UCSD-AML1 (cell line): ENCODE results near the gene USP28.
"Not testable (repeated sequence)": the region's sequence is repeated elsewhere in the genome, so short reads cannot be mapped to it uniquely, and the experiment has no call there.

Experiments
- DNase-seq: peaks from one replicate; lab custom pipeline; 2025; ENCODE audit not compliant: unreplicated experiment; lab: John Stamatoyannopoulos, UW

USP28 gene

DNA sequence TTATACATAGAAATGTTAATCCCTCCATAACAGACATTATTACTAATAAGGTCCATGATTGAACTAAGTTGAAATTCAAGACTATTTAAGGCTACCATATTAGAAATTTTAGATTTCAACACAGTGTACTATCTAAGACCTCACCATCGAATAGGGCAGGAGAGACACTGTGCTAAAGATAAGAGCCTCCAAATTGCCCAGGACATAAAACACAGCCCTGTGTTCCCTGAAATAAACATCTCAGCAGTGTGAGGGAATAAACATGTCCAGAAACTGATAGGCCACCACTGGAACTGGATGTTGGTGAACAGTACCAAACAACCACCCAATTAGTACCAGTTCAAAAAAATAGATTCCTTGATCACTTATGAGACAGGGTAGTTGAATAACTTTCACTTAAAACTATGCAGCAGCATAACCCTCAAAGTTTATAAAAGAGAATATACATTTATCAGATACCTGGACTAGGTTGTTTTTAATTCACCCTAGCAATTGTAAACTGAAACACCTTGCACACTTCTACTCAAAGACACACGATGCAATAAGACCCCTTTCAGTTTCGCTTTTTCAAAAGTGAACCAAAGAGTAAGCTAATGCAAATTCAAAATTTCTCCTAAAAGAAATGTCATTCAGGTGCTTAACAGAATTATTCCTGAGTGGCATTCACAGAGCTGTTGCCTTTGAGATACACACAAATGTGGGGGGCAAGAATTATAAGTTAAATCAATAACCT is 34.3 kb downstream of the USP28 start:
- DNase-seq: no peak

DNA sequence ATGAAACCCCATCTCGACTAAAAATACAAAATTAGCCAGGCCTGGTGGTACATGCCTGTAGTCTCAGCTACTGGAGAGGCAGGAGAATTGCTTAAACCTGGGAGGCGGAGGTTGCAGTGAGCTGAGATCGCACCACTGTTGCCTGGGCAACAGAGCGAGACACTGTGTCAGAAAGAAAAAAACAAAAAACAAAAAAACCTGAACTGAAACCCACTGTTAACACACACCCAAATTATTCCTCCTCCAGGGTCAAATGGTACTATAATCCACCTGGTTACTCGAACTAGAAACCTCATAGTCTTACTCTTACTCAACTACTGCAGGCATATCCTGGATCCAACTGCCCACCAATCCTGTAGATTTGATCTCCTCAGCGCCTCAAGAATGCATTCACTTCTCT is 35.5 kb downstream of the USP28 start:
- DNase-seq: no peak

DNA sequence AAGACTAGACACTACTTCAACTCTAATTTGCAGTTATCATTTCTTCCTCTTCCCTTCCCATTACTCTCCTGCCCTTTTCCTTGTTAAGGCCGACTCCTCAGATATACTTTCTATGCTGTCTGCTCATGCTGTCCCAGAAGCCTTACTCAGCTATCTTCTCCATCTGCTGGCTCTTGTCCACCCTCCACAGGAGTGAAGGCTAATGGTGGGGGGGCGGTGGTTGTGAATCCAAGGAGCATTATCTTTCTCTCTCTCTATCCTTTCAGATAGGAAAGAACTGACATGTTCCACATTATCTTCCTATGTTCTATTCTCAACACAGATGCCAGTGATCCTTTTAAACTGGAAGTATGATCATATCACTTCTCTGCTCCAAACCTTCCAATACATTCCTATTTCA is 37.4 kb downstream of the USP28 start:
- DNase-seq: no peak

DNA sequence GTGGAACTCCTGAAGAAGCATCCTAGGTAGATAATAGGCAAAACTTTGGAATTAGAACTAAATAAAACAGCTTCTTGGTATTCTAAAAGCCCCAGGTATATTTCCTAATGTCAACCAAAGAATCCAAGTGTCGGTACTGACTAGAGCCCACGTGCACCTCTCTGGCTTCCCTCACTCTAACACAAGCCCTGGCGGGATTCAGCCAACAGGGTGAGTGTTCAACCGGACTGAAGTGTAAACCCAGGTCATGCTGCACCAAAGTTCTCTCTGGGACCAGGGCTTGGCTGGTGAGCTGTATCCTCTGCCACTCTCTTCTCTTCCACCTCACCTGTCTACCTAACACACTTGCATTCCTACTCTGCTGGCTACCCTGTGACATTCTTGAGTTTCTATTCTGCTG is 40.1 kb downstream of the USP28 start:
- no peak for DNase-seq

DNA sequence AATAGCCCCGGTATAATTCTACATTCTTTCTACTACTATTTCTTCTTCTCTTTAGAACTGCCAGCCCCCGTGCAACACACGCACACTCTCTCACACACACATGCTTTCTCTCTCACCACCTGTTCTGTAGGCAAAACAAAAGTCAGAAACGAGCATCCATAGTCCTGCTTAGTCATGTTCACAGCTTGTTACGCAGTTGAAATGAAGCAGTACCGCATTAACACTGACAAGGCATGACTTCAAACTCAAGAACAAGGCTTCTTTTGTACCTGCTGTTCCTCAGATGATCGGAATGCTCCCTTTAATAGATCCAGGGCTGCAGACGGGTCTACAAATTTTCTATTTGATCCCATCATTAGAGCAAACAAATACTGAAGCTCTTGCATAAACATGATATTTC is 42.2 kb downstream of the USP28 start:
- DNase-seq: no peak

DNA sequence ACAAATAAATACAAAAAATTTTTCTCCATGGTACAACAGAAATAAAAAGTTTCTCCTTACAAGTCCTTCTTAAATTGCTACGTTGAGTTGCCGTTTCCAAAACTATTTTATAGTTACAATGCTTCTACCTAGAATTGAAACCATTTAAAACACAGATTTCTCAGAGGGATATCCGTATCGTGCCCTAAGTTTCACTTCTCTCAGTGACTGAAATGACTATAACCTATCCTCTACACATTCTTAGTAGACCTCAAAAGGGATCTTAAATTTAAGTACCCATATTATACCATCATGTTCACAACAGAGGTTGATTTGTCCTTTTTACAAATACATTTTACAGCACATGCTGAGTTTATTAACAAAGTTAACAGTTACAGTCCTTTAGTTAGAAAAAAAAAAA is 44.1 kb downstream of the USP28 start:
- DNase-seq: no peak

DNA sequence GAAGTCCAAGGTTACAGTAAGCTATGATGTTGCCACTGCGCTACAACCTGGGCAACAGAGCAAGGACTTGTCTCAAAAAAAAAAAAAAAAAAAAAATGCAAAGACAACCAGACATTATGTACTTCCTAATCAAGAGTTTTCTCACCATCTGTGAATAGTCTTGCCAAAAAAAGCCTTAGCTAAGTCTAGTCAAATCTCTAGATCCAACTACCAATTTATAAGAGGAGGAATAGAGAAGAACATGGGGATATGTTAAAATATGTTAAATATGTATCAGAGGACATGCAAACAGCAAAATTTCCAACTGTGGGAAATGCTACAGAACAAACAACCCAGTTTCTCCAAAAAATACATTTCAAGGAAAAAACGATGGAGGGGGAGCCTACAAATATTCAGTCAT is 45.6 kb downstream of the USP28 start:
- DNase-seq: no peak

DNA sequence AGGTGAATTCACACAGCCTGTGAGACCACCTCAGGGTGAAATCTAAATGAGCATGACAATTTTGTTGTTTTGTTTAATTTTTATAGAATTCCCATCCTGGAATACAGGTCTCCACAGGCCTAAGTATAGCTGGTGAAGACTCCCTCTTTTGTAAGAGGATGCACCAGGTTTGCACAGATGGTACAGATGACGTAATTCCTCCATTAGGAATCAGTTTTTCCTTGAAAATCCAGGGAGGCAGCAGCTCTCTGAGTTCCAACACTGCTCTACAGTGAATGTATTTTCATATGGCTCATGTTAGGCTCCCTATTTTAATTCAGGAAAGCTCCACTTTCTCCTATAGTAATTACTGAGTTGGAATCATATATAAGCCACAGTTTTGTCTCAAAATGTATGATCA is 47.2 kb downstream of the USP28 start:
- no peak for DNase-seq

DNA sequence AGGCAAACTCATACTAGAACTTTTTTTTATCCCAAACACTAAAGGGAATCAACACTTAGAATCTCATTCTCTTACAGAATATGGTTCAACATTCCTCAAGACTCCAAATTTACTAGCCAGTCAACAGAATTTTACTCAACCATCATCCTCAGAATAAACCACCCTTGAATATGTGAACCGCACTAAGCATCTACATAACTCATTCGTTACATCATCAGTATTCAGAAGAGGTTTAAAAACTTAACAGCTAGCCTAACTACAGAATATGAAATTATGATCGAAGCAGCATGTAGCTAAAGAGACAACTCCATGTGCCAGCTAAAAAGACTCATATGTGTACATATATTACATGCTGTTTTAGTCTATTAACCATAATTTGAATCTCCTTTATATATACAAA is 47.9 kb downstream of the USP28 start:
- DNase-seq: no peak

DNA sequence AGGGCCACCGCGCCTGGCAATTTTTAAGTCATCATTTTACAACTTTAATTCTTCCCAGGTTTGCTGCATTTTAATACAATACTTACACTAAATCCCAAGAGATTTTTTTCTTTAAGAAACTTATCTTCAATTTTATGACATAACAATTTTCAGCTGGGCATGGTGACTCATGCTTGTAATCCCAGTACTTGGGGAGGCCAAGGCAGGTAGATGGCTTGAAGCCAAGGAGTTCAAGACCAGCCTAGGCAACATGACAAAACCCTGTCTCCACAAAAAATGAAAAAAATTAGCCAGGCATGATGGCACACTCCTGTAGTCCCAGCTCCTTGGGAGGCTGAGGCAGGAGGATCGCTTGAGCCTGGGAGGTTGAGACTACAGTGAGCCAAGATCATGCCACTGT is 56.9 kb downstream of the USP28 start:
- no peak for DNase-seq

DNA sequence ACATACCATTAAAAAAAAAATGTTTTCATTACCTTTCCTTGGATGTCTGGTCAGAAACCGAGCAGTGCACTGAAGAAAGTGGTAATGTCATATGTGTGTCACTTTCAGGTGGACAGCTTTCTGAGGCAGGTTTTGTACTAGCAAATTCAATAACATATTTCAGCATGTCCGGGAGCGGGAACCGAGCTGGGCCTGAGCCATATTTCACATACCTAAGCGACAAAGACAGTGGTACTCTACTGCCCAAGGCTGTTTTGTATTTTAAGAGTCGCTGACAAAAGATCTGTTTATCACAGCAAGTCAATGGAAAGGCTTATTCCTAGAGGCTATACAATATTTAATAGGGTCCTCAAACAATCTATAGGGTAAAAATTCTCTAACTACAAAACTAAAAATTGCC is 57.7 kb downstream of the USP28 start:
- no peak for DNase-seq

DNA sequence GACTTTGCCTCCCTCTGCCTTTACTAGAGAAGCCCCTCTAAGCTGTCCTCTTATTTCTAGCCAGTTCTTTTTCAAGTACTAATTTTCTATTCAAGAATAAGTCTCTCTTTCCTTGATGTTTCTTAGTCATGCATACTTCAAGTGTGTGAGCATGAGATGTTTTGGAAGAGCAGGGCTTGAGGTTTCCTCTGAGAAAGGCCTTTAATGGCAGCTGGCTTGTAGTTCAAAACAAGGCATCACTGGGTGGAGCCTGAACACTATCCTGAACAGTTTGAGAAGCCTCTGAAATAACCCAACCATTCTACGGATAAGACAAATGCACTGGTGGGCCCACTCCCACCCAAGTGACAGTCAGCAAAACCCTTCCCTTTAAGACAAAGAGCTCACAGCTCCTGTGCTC is 58.2 kb downstream of the USP28 start:
- DNase-seq: no peak

DNA sequence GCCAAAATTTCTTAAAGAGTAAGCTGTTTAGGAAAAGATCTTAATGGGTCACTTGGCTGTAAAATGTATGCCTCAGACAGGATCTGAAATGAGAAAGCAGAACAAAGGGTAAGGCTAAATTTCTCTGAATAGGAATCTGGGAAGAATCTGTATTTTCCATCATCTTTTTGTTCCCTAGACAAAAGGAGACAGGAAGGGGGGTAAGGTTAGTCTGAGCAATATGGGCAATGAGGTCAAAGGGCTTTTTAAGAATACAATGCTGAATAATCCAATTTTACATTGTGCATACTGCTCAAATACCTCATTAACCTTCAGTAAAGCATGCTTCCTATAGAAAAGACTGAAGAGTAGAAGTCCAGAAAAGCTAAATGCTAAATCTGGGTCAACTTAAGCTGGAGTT is 61.2 kb downstream of the USP28 start:
- no peak for DNase-seq

DNA sequence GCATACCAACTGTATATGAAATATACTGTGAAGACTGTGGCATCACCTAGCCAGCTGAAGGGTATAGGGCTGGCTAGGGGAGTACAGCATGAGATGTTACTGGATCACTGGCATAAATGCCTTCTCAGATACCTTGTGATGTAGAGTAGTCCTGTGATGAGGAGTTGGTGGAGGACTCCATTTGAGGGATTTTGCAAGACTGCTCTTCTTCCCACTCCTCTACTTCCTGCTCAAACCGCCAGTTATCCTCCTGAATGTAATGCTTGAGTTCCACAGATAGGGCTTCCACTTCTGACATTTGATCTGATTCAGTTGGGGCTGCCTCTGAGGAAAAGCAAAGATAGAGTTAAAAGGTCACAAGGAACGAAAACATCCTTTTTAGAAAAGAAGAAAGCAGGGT is 66.4 kb downstream of the USP28 start:
- DNase-seq: no peak

DNA sequence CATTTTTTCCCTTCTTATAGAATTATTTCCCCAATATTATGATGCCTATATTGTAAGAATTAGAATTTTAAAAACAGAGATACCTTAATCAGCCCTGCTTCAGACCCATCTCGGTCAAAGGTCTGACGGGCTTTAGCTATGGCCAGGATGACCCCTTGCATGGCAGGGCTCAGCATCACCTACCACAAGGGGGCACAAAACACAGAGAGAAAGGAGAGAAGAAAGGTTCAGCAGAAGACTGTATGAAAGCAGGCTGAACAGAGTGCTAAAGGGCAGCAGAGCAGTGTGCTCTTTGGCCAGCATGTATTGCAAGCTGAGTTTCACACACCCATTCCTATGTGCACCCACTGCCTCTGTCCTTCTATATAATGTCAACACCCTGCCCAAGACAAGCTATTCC is 69.0 kb downstream of the USP28 start:
- DNase-seq: peak; percentile 21

DNA sequence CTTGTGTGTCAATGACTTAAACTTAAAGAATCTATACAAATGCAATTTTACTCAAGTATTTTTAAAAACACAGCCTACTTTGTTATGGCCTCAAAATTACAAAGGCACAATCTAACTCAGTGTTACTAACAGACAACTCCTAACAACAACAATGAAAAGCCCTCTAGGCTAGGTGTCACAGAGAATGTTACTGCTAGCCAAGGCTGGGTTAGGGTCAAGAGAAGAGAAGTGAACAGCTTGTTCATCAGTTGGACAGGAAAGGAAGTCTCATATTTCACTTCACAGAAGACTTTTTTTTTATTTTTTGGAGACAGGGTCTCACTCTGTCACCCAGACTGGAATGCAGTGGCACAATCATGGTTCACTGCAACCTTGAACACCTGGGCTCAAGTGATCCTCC is 69.7 kb downstream of the USP28 start:
- DNase-seq: no peak

DNA sequence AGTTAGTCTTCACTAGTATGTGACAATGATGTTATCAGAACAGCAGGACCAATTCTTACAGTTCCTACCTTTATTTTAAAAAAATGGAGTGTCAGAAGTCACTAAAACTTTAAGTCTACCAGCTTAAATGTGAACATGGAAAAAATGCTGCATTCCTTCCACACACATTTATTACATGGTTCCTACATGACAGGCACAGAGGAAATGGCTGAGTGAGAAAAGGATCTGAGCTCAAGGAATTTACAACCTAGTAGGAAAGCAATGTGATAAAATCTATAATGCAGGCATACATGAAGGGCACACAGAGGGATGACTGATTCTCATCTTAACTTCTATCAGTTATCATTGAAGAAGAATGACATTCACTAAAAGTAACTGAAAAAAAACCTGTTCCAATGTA is 72.8 kb downstream of the USP28 start:
- DNase-seq: no peak

DNA sequence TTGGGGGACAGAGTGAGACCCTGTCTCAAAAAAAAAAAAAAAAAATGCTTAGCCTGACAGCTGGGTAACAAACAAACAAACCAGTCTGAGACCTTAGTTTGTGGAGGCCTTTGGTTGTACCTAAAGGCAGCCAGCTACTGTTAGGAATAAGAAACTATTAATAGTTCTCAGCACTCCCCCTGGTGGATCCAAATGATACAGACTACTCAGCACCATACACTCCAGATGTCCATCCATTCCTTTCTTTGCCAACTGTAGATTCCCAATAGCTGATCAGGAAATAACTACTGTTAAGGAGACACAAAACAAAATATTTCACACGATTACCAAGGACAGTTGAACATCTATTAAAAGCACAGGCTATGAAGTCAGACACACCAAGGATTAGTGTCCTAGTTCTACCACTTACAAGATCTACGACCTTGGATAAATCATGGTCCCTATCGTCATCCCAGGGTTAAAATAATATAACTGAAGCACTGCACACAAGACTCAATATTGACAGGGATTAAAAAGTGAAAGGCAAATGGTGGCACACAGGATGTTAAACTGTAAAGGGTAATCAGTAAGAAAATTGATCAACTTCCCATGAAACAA is 78.6 kb downstream of the USP28 start:
- DNase-seq: no peak

DNA sequence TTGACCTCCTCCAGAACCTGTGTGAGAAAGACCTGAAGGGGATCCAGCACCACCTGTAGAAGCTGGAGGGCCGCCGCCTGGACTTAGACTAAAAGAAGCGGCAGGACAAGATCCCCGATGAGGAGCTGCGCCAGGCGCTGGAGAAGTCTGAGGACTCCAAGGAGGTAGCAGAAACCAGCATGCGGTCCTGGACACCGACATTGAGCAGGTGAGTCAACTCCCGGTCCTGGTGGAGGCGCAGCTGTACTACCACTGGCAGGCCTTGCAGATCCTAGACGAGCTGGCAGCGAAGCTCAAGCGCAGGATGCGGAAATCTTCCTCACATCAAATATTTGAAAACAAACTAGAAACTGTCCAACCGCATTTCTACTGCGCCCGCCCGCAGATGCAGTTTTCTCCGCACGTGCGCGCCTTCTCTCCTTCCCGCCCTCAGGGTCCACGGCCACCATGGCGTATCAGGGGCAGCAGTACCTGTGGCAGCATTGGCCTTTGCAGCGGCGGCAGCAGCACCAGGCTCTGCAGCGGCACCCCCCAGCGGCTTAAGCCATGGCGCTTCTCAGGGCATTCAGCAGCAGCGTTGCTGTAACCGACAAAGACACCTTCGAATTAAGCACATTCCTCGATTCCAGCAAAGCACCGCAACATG is 85.6 kb downstream of the USP28 start:
- DNase-seq: no peak

DNA sequence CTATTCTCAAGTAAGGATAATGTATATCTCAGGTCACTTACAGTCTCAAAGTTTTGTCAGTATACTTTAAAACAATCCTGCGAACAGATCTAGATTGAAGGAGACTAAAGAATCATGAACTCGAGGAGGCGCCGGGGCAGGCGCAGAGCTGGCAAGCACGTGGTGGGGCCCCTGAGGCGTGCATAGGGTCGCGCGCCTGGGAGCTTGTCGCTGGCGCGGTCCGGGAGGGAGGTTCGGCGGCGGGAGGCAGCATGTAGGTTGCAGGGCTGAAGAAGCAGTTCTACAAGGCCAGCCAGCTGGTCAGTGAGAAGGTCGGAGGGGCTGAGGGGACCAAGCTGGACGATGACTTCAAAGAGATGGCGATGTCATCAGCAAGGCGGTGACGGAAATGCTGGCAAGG is 86.4 kb downstream of the USP28 start:
- not testable (repeated sequence) for DNase-seq

DNA sequence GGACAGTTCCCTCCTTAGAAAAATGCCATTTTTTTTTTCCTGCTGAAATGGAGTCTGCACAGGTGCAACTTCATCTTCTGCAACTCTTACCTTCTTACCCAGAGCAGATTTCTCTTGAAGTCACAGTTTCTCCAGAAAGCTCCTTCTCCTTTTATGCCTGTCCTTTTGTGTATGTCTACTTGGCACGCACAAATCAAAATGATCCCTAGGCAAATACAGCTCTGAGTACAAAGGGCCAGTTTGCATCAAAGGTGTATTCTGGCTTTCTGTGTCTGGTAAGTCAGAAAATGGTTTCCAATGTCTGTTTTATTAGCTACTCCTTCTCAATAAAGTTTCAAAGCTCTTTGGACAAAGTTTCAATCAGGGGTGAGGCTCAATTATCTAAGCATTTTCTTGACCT is 93.2 kb downstream of the USP28 start:
- DNase-seq: no peak

DNA sequence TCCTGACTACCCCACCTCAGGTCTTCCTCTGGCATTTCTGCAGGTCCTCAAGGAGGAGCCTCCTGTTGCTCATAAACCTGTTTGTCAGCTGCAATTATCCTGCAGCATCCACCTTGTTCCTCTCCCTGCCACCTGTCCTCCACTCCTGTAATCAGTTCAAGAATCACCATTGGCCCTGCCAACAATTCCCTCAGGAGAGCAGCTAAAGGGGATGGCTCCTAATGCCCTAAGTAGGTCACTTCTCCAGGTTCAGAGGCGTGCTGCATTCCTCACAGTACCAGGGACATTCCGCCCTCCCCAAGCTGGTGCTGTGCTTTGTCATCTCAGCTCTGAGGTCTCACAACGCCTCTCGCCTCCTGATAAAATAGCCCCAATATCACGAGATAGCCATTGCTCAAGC is 93.7 kb downstream of the USP28 start:
- no peak for DNase-seq

DNA sequence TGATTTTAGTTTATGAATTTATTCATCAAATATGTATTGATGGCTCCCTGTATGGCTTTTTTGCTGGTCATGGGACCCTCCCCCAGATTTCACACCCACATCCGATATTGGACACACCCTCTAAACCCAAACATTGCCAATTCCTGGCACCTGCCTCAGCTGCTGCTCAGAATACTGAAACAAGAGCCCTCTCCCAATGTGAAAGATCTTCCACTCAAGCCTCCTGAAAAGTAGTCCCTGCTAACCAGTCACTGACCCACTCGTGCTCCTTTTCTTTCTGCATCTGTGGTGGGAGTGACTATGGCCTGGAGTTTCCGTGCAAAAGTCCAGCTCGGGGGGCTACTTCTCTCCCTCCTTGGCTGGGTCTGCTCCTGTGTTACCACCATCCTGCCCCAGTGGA is 95.9 kb downstream of the USP28 start, which contains the start of gene CLDN25:
Gene CLDN25, plus strand, starts transcription at position 301 of the 400 bp plus-strand sequence. Its CDS starts 0 bp downstream, at position 301.
- no peak for DNase-seq
